Brain microvascular endothelial cell (primary cell): ENCODE results near the gene ASB7.

ENCODE experiments used
- DNase-seq: peaks from one replicate; pipeline ENCODE4 v3.0.0-alpha.2; 2020
- H3K27ac ChIP-seq: fragments of 250-450 bp; sonication (Bioruptor Pico); 2 replicates; pipeline ENCODE4 v1.5.1; 2020; ENCODE audit warnings: mild to moderate bottlenecking, moderate library complexity
- H3K27me3 ChIP-seq: fragments of 250-450 bp; sonication (Bioruptor Pico); replicated peaks from 2 replicates; pipeline ENCODE4 v1.5.1; 2020; ENCODE audit warnings: mild to moderate bottlenecking
- H3K36me3 ChIP-seq: fragments of 250-450 bp; sonication (Bioruptor Pico); replicated peaks from 2 replicates; pipeline ENCODE4 v1.5.1; 2020; ENCODE audit warnings: mild to moderate bottlenecking
- H3K4me3 ChIP-seq: 2 replicates; pipeline ENCODE4 v1.5.1; 2011; ENCODE audit warnings: low read depth, mild to moderate bottlenecking, control low read depth, low read length, moderate library complexity
- CTCF ChIP-seq: IDR thresholded peaks from 2 replicates; pipeline ENCODE4 v1.5.1; 2011; ENCODE audit warnings: low read depth, mild to moderate bottlenecking, moderate library complexity, low read length, control low read depth, inconsistent platforms; ENCODE audit errors: missing control alignments
- in situ Hi-C: cut with HindIII; loops from 2 replicates; pipeline ENCODE4 v1.10.0; 2017; ENCODE audit warnings: low sequenced_read_pairs, low pct_ligation_motif_present

ASB7 gene

GRCh38 chr15:100683434-100683833, 81.0 kb downstream of the ASB7 start:
- Histone ChIP-seq H3K36me3 (no peaks in the 10 kb centered on the region), H3K27ac (no peak overlapping the region), H3K27me3 (no peaks in the 10 kb centered on the region), H3K4me3 (no peak overlapping the region)
- no peak for DNase-seq
- no peak for TF ChIP-seq CTCF
- in situ Hi-C loops: no loop called here

GRCh38 chr15:100684591-100684990, 82.2 kb downstream of the ASB7 start:
- no peaks in the 10 kb centered on the region for H3K36me3 ChIP-seq
- in situ Hi-C loops: no loop called here
- no peaks in the 10 kb centered on the region for H3K27me3 ChIP-seq
- no peak for DNase-seq
- no peak overlapping the region for H3K27ac ChIP-seq
- H3K4me3 ChIP-seq: no peak overlapping the region
- TF ChIP-seq CTCF: no peak

- in situ Hi-C loops: no loop called here
- no peak for DNase-seq
- peak overlapping the region; percentile 93 for H3K27ac ChIP-seq
- no peak overlapping the region for H3K4me3 ChIP-seq
- TF ChIP-seq CTCF: no peak
- H3K36me3 ChIP-seq: no peaks in the 10 kb centered on the region
- H3K27me3 ChIP-seq: no peaks in the 10 kb centered on the region
These were observed 83.8 kb downstream of the ASB7 start for GRCh38 chr15:100686021-100686724.

GRCh38 chr15:100686725-100687473, 84.5 kb downstream of the ASB7 start:
- in situ Hi-C loops: no loop called here
- no peaks in the 10 kb centered on the region for H3K27me3 ChIP-seq
- DNase-seq: peak; percentile 43
- TF ChIP-seq CTCF: no peak
- peak overlapping the region; percentile 15 for H3K4me3 ChIP-seq
- H3K27ac ChIP-seq: peak overlapping the region; percentile 93
- H3K36me3 ChIP-seq: no peaks in the 10 kb centered on the region

- in situ Hi-C loops: no loop called here
- H3K36me3 ChIP-seq: no peaks in the 10 kb centered on the region
- H3K27ac ChIP-seq: peak overlapping the region; percentile 93
- no peaks in the 10 kb centered on the region for H3K27me3 ChIP-seq
- DNase-seq: peak; percentile 70
- H3K4me3 ChIP-seq: peak overlapping the region; percentile 15
- no peak for TF ChIP-seq CTCF
These were observed 85.3 kb downstream of the ASB7 start for GRCh38 chr15:100687582-100688141.
